Fibroblast of mammary gland (primary cell): ENCODE measurements around the gene RCN1.
A peak's percentile ranks its signal among the peaks of the same experiment; 100 is the strongest.

Source experiments
- DNase-seq: peaks from one replicate; pipeline ENCODE4 v3.0.0-alpha.2; 2010; ENCODE audit warnings: low read depth
- H3K4me3 ChIP-seq: 2 replicates; pipeline ENCODE4 v1.5.1; 2011; ENCODE audit warnings: low read depth, mild to moderate bottlenecking, low read length, moderate library complexity; ENCODE audit not compliant: control insufficient read depth
- TF ChIP-seq, protein P1 (sequence below): conservative IDR thresholded peaks from 2 replicates; pipeline ENCODE4 v1.5.1; 2011; ENCODE audit warnings: low read depth, low read length, inconsistent platforms; ENCODE audit not compliant: control insufficient read depth, insufficient read depth

The RCN1 gene

GRCh38 chr11:32079553-32079952, 11.3 kb upstream of the RCN1 start:
- TF ChIP-seq, protein P1, sequence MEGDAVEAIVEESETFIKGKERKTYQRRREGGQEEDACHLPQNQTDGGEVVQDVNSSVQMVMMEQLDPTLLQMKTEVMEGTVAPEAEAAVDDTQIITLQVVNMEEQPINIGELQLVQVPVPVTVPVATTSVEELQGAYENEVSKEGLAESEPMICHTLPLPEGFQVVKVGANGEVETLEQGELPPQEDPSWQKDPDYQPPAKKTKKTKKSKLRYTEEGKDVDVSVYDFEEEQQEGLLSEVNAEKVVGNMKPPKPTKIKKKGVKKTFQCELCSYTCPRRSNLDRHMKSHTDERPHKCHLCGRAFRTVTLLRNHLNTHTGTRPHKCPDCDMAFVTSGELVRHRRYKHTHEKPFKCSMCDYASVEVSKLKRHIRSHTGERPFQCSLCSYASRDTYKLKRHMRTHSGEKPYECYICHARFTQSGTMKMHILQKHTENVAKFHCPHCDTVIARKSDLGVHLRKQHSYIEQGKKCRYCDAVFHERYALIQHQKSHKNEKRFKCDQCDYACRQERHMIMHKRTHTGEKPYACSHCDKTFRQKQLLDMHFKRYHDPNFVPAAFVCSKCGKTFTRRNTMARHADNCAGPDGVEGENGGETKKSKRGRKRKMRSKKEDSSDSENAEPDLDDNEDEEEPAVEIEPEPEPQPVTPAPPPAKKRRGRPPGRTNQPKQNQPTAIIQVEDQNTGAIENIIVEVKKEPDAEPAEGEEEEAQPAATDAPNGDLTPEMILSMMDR, result no peak
- DNase-seq, result no peak
- no peak overlapping the region for H3K4me3 ChIP-seq

DNA sequence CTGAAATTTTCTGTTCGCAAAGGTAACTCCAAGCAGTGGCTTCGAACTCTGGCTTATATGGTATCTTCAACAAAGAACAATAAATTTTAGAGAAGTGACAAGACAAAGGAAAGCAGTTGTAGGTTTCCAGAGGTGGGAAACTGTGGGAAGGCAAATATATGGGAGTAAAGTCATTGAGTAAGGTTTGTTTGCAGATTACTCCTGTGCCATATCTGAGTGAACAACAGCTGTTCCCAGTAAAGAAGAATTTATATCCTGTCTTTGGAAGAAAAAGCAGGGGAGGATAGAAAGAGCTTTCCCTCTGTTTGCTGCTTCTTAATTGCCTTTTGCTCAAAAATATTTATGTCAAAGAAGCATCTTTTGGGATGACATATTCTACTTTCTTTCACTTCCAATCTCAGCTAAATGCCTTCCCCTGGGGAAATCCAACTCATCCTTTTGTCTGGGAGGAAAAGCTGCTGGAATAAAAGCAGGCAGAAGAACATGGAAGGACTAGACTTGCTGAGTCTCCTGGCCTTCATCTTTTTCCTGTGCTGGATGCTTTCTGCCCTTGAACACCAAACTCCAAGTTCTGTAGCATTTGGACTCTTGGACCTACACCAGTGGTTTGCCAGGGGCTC, 10.4 kb upstream of the RCN1 start:
- TF ChIP-seq, protein P1, result no peak
- no peak overlapping the region for H3K4me3 ChIP-seq

DNA sequence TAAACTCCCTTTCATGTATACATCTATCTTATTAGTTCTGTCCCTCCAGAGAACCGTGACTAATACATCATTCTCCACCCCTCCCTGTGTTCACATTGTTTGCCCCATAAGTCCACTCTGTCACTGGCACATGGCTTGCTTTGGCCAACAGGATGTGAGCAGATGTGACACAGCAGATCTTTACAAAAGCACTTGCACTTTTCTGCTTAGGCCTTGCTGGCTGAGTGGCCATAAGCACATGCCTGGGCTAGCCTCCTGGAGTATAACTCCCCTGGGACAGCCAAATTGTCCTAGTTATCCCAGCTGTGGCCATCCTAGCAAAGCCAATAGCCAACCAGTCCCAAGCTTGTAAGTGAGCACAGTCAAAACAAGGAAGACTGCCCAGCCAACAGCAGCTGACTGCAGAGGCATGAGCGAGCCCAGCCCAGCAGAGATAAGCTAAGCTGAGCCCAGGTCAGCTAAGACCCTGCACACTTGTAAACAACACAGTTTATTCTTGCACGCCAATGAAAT, 9.7 kb upstream of the RCN1 start:
- H3K4me3 ChIP-seq, result no peak overlapping the region
- DNase-seq, result peak; percentile 88
- TF ChIP-seq, protein P1, result no peak

More for the DNA sequence above, 10.4 kb upstream of the RCN1 start:
- DNase-seq, result peak; percentile 19

DNA sequence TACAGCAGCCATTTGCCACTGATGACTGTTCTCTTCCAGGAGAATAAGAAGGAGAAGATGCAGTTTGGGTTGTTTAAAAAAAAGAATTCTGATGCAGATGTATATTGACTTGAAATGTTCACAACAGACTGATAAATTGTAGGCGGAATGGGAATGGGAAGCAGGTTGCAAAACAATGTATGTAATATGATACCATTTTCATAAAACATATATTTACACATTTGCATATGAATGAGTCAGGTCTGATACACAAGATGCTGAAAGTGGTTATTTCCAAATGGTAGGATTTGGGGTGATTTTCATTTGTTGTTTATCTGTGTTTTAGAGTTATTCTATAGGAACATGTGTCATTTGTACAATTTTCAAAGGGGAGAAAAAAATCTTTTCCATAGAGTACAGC, 9.0 kb upstream of the RCN1 start:
- TF ChIP-seq, protein P1, result no peak
- peak; percentile 15 for DNase-seq
- H3K4me3 ChIP-seq, result no peak overlapping the region

DNA sequence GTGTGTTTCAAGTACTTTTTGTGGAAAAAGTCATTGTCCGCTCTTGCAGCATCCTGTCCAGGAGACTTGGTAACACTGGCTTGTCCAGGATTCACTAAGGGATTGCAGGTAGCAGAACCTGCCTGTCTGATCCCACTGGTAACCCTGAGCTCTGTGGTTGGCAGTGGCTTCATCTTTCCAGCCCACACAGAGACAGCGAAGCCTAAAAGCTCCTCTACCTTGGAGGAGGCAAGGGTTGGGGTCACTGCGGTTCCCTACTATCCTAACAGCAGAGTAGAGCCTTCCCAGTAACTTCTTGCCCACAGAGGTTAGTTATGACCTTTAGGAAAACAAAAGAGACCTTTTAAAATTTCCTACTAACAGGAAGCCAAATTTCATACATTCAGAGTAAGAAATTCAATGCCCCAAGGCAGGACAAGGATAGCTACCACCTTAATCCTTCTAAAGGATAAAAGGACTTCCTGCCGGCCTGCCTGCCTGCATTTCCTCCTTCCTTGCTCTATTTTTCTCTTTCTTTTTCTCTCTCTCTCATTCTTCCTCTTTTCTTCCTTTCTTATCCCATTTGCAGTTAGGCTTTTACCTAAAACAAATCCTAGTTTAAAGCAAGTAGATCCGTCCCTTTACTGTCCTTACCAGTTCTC, 8.4 kb upstream of the RCN1 start:
- no peak for DNase-seq
- TF ChIP-seq, protein P1, result no peak
- H3K4me3 ChIP-seq, result no peak overlapping the region

- peak; percentile 86 for DNase-seq
- TF ChIP-seq, protein P1, result no peak
- no peak overlapping the region for H3K4me3 ChIP-seq
These were observed 3.3 kb upstream of the RCN1 start for GRCh38 chr11:32087597-32087996.
